ENCODE data around the gene PLEKHG4B. TPM values are rescaled to one million over a fixed set of nuclear protein-coding genes. Genes with fewer than 3 reads are reported as not detected.
A peak's percentile ranks its signal among the peaks of the same experiment; 100 is the strongest.

The PLEKHG4B gene
- total and polyA plus RNA-seq, 2 of the 8 experiments (the other 6 are each of a cell fraction or from before 2014, with no cell fraction given) = 31.1 to 43.6 TPM

GRCh38 chr5:78805-79149 lies 13.2 kb upstream of the PLEKHG4B start:
- H3K27ac ChIP-seq (ENCODE audit: low read depth, low read length) = no peak overlapping the region
- FAIRE-seq = no peak
- TF ChIP-seq POLR2AphosphoS5 (IDR thresholded peaks at IDR 0.05; ENCODE audit: low read depth, low read length) = no peak
- no peak for TF ChIP-seq KDM4A (IDR thresholded peaks at IDR 0.05; ENCODE audit: low read depth, low read length, severe bottlenecking)

More at GRCh38 chr5:78805-79149, 13.2 kb upstream of the PLEKHG4B start:
- H2AFZ ChIP-seq (ENCODE audit: low read length) = no peak overlapping the region
- H3K9ac ChIP-seq (replicated peaks in 1 of 4; ENCODE audit: extremely low read depth in 1 of 4, low read depth in 3 of 4, low read length in 3 of 4) = no peak overlapping the region
- H3K56ac ChIP-seq (replicated peaks; ENCODE audit: insufficient read length, low read depth, low read length) = no peak overlapping the region
- WGBS, 2 experiments (ENCODE audit: extremely low coverage in 1 of 2, insufficient coverage in 1 of 2, insufficient read length in 1 of 2, insufficient replicate concordance in 2 of 2, low coverage in 1 of 2, low lambda C conversion rate in 2 of 2, missing lambda C conversion rate in 1 of 2) = 81% methylated on average over 2 of the region's 2 CpGs; no CpG with 5 or more reads in 1 of the 2 experiments
- peak overlapping the region; percentile 72; the same call in 1 of the 2 replicates for H2BK12ac ChIP-seq (ENCODE audit: low read depth, low read length)
- no peak overlapping the region for H4K8ac ChIP-seq (ENCODE audit: extremely low read depth, insufficient read depth, low read length)
- no peaks in the 10 kb centered on the region for H3K9me3 ChIP-seq (ENCODE audit: insufficient read depth in 2 of 2, low read depth in 1 of 2, low read length in 1 of 2)
- no peak overlapping the region for H3K4ac ChIP-seq (replicated peaks; ENCODE audit: insufficient read length, low read depth, low read length)
- no peaks in the 10 kb centered on the region; a peak in 1 of 7 replicates for H3K27me3 ChIP-seq (replicated peaks in 1 of 4; ENCODE audit: control insufficient read depth in 3 of 4, extremely low read depth in 1 of 4, insufficient read depth in 3 of 4, low read length in 3 of 4)
- no peak overlapping the region for H3K23ac ChIP-seq (ENCODE audit: insufficient read length)
- H3K14ac ChIP-seq (ENCODE audit: insufficient read length) = no peak overlapping the region
- POLR2A ChIA-PET (ENCODE audit: partially characterized antibody) = interaction anchor here (5.2 kb wide), 1 partner anchor 14 kb away, joined by 65 read pairs; the partner anchor contains the start of gene PLEKHG4B
- H3K79me2 ChIP-seq (ENCODE audit: control insufficient read depth in 1 of 2, insufficient read depth in 2 of 2, low read length in 2 of 2) = no peaks in the 10 kb centered on the region
- H3K4me2 ChIP-seq (ENCODE audit: insufficient read depth in 1 of 2, low read depth in 2 of 2, low read length in 2 of 2) = no peak overlapping the region
- H4K5ac ChIP-seq (ENCODE audit: insufficient read length, low read depth, low read length) = no peak overlapping the region
- peaks cover 3 to 28% (median 18%) of the 10 kb centered on the region in 4 experiments for H3K4me1 ChIP-seq (replicated peaks in 1 of 4; ENCODE audit: control insufficient read depth in 3 of 4, insufficient read depth in 4 of 4, low read length in 3 of 4)
- no peak for DNase-seq (ENCODE audit: low read depth in 1 of 2, low spot score in 2 of 2)
- H3K18ac ChIP-seq (ENCODE audit: extremely low read depth, low read length) = no peak overlapping the region
- H2BK20ac ChIP-seq (ENCODE audit: low read length) = no peak overlapping the region
- H3K4me3 ChIP-seq (ENCODE audit: extremely low read depth in 1 of 4, insufficient read depth in 2 of 4, low read depth in 3 of 4, low read length in 4 of 4) = no peak overlapping the region
- no peaks in the 10 kb centered on the region for H3K36me3 ChIP-seq (ENCODE audit: control insufficient read depth in 2 of 4, insufficient read depth in 4 of 4, low read length in 3 of 4)
- H2AK5ac ChIP-seq (ENCODE audit: low read depth, low read length) = no peak overlapping the region
- H2BK5ac ChIP-seq (ENCODE audit: low read depth, low read length) = no peak overlapping the region
- no peaks in the 10 kb centered on the region; the same call in 1 of the 2 replicates for H3K79me1 ChIP-seq (ENCODE audit: low read depth, low read length)
- H2BK120ac ChIP-seq (replicated peaks; ENCODE audit: low read depth, low read length) = no peak overlapping the region
- H3K23me2 ChIP-seq (ENCODE audit: low read depth, low read length) = no peaks in the 10 kb centered on the region
- peak overlapping the region; percentile 56 for H4K91ac ChIP-seq (replicated peaks; ENCODE audit: insufficient read length, low read length)
- H2BK15ac ChIP-seq (ENCODE audit: low read length) = peak overlapping the region; percentile 98; the same call in 1 of the 2 replicates
- CTCF ChIA-PET (ENCODE audit: partially characterized antibody) = interaction anchor here (0.8 to 1.6 kb wide), 2 partner anchors 32 to 51 kb away, joined by 3 to 4 read pairs; no protein-coding TSS in a partner anchor
- peaks cover 0 to 3% of the 10 kb centered on the region in 2 experiments for H4K20me1 ChIP-seq (replicated peaks in 1 of 2; ENCODE audit: control insufficient read depth in 1 of 2, insufficient read depth in 2 of 2, low read length in 2 of 2)
